ENCODE results near the gene OCA2.
"Not testable (repeated sequence)": the region's sequence is repeated elsewhere in the genome, so short reads cannot be mapped to it uniquely, and the experiment has no call there.

Gene OCA2

DNA sequence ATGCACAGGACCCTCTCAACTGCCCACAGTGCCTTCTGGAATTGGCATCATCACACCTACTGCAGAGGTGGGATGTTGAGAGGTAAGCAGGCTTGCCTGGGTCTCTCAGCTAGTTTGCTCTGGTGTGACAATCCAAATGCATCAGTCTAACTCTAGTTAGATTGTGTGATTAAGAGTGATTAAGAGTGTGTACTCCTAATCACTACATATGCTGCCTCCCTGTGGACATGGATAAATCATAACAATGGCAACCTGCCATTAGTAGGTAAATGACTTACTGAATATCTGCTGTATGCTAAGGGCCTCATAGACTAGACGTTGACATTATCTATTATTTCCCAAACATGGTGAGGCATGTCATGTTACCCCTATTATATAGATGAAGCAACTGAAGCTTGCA, 342.1 kb downstream of the OCA2 start:
- DNase-seq, result no peak

DNA sequence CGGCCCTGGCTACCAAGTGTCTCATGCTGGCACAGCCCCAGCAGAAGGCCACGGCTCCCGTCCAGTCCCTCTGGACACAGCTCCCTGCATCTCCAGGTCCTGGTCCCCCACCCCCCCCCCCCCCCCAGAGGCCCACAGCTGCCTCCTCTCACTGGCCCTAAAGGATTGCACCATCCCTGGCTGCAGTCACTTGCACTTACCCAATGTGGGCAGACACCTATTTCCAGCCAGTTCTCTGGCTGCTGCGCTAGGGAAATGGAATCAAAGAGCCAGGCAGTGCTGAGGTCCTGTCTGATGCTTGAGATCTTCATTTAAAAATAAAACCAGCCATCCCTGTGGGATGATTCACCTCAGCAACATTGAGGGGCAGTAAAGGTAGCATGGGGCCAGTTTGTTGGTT, 346.4 kb downstream of the OCA2 start:
- DNase-seq, result no peak

DNA sequence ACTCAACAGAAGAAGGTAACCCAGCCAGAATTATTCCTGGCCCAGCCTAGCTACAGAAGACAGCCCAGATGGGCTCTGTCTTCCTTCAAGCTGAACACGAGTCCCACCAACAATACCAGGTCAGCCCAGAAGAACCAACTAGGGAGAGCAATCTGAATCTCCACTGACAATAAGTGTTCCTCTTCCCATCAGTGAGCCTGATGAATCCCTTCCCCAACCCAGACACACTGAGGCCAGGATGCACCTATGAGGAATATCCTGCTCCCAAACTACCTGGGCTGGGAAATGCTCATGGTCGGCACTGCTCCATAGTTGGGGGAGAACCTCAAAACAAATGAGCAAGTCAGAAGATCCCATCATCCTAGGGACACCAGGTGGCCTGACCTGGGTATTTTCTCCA, 351.1 kb downstream of the OCA2 start:
- no peak for DNase-seq

DNA sequence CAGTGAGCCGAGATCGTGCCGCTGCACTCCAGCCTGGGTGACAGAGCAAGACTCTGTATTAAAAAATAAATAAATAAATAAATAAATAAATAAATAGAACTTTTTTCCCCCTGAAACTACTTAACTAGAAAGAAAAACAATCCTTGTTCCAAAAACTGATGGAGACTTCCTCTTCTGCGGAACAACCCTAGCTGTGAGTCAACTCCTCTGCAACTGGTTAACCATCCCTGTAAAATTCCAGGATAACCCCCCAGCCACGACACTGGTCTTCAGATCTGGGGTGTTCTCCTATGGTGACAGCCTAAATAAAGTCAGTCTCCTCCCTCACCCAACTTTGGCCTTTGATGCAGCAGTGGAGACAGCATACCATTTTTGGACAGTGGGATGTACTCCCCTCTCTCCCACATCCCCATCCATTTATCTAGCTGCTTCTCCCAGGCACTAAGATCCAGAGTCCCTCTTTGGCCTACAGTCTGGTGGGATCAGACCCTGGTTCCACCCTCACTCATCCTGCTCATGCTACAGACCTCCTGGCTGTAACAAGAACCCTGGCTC, 352.6 kb downstream of the OCA2 start:
- DNase-seq, result no peak

DNA sequence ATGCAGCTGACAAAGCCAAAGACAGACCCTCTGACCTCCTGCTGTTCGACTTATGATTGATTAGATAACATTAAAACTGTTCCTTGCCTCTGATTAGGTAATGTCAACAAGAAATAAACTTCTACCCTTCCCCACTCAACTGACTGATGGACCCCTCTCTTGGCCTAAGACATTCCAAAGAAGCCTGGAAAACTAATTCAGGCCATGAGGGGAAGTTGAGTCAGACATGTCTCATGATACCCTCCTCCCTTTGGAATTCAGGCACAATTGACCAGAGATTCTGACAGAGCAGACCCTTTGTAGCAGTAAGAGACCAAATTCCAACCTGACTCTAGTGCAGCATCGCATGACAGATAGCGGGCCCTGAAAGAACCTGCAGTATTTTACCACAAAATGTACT, 354.5 kb downstream of the OCA2 start:
- no peak for DNase-seq

DNA sequence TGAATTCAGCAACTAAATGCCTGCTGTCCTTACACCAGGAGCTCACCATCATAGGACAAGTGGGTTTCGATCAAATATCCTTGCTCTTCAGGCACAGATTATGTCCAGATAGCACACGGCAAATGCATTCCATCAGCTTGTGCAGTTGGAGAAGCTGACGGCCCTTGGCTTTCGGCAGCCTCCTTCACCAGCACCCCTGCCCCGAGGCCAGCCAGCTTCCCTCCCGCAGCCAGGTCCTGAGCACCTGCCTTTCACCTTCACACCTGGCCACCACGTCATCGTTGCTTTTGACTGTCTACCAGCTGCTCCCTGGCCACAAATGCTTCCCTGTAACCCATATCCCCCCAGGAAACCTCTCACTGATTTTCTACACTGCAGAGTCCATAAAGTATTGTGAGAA, 355.5 kb downstream of the OCA2 start:
- no peak for DNase-seq

DNA sequence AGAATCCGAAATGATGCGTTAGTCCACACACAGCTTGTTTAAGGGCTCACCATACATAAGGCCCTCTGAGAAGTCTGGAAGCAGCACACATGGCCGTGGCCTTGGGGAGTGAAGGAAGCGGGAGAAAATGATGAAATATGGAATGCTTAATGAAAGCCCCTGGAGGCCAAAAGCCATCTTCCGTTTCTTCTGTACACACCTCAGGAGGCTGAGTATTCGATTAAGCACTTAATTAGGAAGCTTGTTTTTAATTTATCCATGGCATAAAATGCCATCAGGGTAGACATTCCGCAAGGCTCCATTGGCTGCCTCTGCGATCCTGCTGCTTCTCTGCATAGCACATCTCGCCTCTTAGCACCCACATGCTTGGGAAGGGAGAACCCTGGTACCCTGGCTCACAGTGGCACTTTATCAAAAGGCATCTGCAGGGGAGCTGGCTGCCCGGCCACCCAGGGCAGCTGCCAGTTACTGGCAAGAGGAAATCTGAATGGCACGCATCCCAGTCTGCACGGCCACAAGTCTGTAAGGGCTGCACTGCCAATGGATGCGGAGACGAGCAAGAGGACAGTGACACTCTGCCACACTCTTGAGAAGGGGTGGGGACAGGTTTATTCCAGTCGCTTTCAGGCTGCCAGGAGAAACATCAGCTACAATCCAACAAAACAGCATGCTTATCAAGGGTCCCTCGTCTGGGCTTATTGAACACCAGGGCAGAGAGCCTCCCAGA, 356.2 kb downstream of the OCA2 start:
- DNase-seq, result peak; percentile 4

DNA sequence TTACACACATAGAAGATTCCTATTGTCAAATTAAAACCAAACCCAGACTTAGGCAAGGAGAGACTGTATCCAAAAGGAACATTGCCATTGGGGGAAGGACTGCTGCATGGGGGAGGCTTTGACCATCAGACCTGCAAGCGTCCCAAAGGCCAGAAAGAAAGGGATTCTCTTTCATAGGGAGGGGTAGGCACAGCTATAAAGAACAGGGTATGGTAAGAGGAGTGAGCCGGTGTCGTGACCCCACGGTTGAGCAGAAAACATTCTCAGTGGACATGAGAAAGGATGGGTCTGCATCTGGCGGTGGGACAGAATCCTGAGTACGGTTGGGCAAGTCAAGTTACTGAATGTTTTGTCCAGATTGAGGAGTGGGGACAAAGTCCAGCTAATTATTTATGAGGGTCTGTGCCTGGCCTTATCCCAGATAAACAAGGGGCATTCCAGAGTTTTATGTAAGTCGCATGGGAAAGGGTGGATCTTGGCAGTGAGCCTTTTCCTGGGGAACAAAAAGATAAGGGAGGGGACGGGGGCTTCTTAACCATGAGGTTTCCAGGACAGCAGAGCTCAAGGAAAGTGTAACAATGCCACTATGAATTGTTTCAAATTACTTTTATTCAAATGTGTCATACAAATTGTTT, 357.8 kb downstream of the OCA2 start:
- no peak for DNase-seq

DNA sequence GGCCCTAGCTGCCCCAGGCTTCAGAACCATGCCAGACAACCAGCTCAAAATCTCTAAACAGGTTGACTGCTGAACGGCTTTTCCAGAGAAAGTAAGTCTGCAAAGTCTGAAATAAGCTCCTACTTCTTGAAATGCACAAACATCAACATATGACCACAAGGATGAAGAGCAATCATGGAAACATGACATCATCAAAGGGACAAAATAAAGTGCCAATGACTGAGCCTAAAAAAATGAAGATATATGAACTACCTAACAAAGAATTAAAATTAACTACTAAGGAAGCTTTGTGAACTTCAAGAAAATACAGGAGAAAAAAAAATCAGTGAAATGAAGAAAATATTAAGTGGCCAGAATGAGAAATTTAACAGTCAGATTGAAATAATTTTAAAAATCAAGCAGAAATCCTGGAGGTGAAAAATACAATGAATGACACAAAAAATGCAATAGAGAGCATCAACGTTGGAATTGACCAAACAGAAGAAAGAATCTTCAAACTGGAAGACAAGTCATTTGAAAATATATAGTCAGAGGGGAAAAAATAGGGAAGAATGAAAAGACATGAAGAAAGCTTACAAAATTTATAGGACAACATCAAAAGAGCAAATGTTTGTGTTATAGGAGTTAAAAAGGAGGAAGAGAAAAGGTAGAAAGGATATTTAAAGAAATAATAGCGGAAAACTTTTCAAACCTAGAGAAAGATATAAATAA, 364.2 kb downstream of the OCA2 start:
- no peak for DNase-seq

DNA sequence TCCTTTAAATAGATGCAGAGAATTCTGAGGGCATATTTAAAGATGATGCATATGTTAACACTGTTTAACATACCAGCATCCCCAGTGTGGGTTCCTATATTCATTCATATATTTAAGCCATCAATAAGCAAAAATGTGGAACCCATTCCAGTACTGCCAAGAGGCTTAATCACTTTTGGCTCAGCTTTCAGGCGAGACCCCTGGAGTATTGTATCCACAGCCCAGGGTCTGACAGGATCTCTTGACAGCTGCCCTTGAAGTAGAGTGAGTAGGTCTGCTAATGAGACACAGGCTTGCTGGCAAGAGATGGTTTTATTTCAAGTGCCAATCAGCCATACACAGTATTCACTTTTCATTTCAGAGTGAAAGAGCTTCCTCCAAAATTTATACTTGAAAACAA, 367.3 kb downstream of the OCA2 start:
- no peak for DNase-seq

DNA sequence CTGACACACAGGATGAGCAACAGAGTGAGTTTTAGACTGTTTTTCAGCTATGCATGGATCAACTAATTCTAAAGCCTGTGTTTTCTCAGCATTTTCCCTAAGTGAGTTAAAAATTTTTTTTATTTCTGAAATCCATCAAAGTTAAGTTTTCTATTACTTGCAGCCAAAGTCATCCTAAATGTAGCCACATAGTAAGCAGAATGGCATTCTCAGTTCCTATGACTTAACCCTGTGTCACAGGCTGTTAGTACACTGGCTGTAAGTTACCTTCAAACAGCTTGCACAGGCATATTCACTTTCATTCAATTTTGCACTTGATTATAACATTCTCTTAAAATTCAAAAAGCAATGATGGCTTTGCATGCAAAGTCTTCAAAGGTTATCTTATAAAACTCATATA, 368.2 kb downstream of the OCA2 start:
- DNase-seq, result no peak

DNA sequence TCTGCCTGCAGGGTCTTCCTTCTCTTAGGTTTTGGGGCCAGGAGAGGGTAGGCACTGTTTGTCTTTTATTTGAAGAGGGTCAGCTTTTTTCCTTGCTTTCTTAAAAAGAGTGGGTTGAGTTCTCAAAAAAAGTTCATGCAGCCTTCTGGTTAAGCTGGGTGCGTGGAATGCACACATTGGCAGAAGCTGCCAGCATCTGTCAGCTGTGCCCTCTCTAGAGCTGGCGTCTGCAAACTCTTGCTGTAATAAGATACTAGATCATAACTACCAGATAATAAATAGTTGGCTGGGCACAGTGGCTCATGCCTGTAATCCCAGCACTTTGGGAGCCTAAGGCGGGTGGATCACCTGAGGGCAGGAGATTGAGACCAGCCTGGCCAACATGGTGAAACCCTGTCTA, 373.4 kb downstream of the OCA2 start:
- peak; percentile 5 for DNase-seq

DNA sequence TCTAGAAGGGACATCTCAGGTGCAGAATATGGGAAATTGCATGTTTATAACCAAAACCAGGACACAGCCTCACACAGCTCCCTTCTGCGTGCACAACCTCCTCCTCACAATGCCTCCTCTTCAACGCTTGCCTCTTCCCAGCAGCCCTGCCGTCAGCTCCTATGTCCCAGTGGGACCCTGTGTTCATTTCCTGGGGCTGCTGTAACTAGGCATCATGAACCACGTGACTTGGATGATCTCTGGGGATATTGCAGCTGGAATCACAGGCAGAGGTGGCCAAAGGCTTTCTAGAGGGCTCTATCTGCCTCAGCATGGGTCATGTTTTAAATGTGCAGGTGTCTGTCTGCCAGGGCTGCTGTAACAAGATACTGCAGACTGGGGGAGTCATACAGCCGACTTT, 375.3 kb downstream of the OCA2 start:
- DNase-seq, result no peak

DNA sequence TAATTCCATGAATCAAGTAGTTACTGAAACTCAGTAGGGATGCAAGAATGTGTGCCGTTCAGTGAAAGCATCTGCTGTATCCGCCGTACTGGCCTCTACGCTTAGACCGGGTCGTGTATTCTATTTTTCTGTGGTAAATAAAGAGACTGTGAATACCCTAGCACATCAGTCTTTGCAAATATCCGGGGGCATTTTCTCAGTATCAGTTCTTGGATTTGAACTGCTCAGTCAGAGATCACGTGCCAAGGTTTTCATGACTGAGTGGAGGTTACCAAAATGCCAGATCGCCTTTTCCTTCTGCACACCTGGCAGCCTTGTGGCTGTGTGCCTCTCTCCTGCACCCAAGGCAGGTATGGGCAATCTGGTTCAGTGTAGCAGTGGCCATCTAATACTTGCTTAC, 377.0 kb downstream of the OCA2 start:
- DNase-seq, result no peak

DNA sequence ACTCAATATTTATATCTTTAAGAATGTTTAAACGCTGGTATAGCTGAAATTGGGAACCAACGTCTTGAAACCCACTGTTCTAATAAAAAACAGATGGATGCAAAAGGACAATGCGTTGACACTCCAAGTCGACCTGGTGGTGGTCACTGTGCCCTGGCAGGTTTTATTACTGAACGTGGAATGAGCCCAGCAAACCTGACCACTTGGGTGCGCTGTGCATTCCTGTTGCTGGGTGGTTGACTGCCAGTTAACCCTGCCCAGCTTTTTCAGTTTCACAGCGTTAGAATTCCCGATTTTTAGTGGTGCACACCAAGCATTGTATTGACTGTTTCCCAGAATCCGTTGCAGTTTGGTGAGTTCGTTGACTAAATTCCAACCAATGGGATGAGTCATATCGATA, 384.4 kb downstream of the OCA2 start:
- DNase-seq, result no peak

DNA sequence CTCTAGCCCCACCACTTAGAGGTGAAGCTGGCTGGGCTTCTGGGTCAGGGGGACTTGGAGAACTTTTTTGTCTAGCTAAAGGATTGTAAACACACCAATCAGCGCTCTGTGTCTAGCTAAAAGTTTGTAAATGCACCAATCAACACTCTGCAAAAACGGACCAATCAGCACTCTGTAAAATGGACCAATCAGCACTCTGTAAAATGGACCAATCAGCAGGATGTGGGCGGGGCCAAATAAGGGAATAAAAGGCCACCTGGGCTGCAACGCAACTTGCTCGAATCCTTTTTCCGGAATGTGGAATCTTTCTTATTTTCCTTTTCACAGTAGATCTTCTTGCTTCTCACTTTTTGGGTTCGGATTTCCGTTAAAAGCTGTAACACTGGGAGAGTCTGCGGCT, 385.3 kb downstream of the OCA2 start:
- not testable (repeated sequence) for DNase-seq

DNA sequence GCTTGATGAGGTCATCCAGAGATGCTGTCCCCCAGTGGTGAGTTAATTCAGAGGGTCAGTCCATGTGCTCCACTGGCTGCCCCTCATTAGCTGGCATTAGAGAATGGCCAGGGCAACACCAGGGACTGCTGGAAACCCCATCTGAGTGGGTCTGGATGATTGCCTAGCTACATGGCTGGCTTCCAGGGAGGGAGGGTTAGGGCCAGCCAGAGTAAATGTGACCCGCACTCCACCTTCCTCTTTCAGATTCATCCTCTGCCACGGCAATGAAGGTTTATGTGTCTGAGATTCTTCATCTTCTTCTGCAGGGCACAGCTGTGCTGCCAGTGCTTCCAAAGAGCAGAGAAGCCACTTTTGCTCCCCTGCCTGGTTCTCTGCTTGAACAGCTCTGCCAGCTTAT, 391.9 kb downstream of the OCA2 start:
- DNase-seq, result no peak

DNA sequence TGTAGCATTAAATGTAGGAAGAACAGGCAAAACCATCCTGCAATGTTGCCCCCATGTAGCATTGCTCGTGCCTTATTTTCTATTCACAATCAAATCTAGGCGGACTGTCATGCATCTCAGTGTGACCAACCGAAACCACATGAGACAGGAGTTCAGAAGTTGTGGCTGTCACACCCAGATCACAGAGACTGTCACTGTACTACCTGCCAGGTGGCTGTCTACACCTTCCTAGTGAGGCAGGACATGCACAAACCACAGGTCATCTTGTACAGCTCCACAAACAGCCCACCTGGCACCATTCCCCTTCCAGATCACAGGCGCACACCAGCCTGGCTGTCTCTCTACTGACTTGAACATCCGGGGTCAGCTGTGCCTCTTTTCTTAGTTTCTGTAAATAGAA, 392.8 kb downstream of the OCA2 start:
- DNase-seq, result no peak

DNA sequence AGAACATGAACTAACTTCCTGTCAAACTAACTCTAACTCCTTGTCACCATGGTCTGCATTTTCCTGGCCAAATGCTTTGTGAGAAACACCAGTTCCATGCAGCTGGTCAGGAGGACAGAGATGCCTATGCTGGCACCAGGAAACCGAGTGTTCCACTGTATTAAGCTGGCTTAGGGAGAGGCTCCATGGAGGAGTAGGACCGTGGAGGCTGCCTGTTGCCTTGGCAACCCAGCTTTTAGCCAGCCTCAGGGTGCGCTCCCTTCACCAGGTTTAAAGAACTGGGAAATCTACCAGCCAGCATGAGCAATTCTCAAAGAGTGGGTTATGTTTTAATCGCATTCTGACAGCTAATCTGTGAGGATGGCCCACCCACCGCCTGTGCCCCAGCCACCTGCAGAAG, 394.1 kb downstream of the OCA2 start:
- DNase-seq, result no peak

Data from NCI-H2029 treated with DMSO at 0.1 percent for 48 hours (cell line).